ENCODE measurements around the gene FAM83G.
"Not testable (repeated sequence)": the region's sequence is repeated elsewhere in the genome, so short reads cannot be mapped to it uniquely, and the experiment has no call there.

The FAM83G gene

DNA sequence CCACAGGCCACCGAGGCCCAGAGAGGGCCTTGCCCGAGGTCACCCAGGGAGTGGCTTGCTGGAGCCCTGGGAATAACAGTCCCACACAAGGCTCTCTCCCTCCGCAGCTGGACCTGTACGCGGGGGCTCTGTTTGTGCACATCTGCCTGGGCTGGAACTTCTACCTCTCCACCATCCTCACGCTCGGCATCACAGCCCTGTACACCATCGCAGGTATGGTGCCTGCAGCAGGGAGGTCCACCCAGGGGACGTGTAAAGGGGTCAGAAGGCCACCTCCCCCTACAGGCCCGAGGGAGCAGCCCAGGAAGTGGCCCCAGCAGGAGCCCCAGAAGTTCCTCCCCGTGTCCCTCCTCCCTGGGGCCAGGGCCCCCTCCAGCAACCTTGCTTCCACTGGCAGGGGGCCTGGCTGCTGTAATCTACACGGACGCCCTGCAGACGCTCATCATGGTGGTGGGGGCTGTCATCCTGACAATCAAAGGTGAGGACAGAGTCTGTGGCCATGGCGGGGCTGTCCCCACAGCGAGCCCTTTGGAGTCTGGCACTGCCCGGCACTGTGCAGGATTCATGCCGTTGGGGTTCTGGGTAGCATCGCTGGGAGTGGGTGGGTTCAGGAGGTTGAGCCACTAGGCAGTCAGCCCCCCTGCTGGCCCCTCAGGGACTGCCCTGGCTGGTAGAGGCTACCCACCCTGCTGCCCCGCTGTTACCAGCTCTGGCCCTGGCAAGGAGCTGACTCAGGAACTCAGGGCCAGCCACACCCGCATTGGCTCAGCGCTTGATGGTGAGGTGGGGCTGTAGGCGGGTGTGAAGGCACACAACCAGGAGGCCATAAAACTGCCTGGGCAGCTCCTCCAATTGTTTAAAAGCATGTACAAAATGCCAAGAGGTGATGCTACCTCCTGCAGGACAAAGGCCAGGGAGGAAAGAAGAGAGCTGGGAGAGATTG lies 35.3 kb downstream of the FAM83G start:
- DNase-seq (ENCODE audit: low spot score) = peak; percentile 72

DNA sequence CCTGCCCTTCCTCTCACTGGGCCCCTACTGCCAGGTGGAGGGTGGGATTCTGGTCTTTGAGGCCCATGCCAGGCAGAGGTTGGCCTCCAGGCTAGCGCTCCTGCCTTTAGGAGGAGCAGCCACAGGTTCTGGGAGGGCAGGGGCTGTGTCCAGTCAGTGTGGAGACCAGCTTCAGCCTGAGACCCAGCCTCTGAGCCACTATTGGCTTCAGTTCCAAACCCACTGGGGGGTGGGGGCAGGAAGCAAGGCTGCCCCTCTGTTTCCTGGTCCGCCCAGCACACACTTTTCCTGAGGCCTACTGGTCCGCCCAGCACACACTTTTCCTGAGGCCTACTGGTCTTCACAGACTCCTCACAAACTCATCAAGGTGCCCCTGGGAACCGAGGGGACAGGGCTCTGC lies 36.2 kb downstream of the FAM83G start:
- no peak for DNase-seq (ENCODE audit: low spot score)

DNA sequence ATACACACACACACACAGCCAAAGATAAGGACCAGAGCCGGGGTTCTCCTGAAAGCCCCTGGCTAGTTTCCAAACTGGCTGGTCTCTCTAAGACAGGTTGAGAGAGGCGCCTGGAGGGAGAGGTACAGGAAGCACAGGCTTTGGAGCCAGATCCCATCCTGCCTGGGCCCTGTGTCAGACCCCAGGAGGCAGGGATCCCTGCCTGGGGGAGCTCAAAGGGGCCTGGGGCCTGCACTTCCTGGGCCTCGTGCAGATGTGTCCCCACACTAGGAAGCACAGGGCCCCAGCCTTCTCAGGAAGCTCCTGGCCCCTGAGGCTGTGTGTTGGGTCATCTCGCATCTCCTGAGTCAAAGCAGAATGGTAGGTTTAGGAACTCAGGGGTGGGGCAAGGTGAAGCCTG lies 36.6 kb downstream of the FAM83G start:
- DNase-seq (ENCODE audit: low spot score) = no peak

- DNase-seq (ENCODE audit: low spot score) = no peak
Observed at GRCh38 chr17:18966831-18967624, 37.5 kb downstream of the FAM83G start.

- DNase-seq (ENCODE audit: low spot score) = no peak
Observed at GRCh38 chr17:18965530-18966236, 38.9 kb downstream of the FAM83G start.

DNA sequence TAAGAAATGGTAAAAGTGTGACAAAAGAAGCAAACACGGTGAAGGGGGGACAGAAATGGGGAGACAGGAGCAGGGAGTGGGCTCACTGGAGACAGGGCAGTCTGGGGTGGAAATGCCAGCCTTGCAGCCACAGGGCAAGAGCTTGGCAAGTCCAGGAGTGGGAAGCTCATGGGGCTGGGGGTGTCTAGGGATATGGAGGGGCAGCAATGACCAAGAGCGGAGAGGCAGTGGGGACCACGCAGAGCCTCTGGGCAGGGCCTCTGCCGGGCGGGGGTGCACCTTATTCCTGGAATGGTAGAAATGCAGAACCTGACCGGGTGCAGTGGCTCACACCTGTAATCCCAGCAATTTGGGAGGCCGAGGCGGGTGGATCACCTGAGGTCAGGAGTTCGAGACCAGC lies 40.0 kb downstream of the FAM83G start:
- no peak for DNase-seq (ENCODE audit: low spot score)

GRCh38 chr17:18964018-18964351 lies 40.6 kb downstream of the FAM83G start:
- DNase-seq (ENCODE audit: low spot score) = no peak

DNA sequence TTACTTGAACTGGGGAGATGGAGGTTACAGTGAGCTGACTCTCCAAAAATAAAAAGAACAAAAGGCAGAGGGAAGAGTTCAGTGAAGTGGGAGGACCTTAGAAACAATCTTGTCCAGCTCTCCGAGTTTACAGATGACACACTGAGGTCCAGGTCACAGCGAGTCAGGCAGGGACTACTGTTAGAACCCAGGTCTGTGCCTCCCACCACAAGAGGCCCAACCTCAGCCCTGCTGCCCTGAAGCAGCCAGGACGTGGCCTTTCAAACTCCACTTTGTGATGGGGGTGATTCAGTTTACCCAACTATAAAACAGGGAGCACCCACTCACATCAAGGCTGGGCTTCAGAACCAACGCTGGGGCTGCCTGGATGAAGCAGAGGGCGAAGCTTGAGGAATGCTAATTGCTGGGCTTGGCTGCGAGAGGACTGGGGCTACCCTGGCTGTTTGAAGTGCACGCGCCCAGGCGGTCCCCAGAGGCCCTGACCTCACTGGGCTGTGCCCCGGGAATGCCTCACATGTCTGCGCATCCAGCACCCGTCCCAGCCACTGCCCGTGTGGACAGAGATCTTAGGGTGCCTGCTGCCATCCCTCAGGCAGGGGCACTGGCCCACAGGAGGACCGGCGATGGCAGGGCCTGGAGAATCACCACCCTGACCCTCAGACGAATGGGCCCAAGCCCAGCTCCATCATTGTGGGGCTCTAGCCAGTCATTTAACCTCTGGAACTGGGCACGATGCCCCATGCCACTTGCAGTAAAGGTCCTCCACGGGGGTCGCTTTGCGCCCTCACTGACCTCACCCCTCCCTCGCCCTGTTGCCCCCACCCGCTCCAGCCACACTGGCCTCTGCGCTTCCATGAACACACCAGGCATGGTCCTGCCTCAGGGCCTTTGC lies 41.2 kb downstream of the FAM83G start:
- DNase-seq (ENCODE audit: low spot score) = peak; percentile 28

DNA sequence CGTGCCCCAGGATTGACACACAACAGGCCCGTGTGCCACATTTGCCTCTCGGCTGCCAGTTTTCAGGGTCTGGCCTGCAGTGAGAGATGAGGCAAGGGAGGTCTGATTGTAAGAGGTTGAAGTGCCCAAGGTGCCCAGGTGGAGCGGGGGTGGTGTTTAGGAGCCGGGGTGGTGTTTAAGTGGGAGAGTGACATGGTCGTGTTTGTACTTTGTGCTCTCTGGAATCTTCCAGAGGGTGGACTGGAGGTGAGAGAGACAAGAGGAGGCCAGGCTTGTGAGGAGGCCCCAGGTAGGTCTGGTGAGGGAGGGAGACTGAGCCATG lies 42.1 kb downstream of the FAM83G start:
- DNase-seq (ENCODE audit: low spot score) = no peak

DNA sequence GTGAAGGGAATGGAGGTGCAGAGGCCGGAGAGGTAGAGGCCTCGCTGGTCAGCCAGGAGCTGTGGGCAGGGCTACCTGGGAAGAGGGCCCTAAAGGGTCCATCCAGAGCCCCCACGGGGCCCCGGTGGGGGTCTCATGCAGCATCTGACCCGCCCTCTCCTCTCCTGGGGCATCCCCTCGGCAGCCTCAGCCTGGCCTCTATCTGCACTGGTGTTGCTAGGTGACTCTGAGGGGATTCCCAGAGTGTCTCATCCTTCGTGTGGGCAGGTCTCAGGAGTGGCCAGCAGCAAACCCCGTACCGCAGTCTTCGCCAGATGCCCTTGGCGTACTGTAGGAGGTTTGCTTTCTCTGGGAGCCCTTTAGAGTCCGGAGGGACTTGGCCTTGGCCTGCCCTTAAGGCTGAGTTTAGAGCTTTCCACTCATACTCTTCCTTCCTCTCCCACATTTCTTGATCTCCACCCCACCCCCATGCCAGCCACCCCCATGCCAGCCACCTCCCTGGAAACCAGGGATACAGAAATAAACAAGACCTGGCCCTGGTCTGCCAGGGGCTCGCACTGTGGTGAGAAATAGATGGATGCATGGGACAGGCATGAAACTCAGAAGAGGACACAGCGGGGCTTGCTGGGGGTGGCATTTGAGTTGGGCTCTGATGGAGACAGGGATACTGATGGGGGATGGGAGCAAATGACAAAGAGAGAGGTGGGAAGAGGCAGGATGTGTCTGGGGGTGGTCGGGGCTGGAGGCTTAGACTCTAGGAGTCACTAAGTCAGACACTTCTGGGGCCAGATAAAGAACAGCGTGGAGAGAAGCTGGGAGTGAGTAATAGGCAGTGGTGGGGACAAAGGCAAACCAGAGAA lies 42.7 kb downstream of the FAM83G start:
- DNase-seq (ENCODE audit: low spot score) = no peak

DNA sequence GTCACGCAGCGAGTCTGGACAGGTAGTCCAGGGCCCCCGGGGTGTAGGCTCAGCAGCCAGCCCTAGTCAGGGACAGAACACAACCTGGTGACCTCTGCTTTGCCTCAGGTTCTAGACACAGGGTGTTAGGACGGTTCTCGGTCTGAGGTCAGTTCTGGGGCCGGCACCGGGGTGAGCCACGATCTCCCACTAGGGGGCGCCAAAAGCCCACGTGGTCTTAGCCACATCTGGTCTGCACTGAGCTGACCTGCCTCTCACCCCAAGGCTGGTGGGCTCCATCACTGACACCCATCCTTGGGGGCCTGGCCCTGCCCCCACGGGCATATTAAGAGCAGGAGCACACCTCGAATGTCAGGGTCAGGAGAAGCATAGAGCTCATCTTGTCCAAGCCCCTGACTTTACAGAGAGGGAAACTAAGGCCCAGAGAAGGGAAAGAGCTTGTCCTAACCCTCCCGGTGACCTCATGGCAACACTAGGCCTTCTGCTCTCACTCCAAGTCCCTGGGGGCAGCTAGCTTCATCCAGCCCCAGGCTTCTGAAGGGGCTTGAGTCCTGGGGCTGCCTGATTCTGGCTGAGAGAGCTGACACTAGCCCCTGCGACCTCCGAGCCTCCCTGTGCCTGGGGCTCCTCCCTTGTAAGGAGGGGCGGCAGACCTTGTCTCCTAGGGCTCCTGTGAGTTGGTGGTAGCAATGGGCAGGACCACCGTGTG lies 43.6 kb downstream of the FAM83G start:
- DNase-seq (ENCODE audit: low spot score) = peak; percentile 74

DNA sequence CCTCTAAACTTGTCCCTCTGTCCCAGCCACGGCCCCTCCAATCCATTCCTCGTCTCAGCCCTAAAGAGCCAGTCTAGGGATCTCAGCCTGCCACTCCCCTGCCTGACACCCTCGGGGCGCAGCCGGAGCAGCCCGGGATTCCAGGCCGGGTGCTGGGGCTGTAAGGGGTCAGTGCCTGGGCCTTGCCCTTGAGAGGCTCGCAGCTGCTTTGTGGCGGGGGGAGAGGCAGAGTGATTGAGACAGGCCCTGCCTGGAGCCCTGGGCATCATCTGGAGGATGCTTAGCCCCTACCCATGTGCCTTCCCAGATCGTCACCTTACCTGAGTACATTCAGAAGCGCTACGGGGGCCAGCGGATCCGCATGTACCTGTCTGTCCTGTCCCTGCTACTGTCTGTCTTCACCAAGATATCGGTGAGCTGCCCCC lies 44.3 kb downstream of the FAM83G start:
- no peak for DNase-seq (ENCODE audit: low spot score)

GRCh38 chr17:18959845-18960240 lies 44.7 kb downstream of the FAM83G start:
- no peak for DNase-seq (ENCODE audit: low spot score)

DNA sequence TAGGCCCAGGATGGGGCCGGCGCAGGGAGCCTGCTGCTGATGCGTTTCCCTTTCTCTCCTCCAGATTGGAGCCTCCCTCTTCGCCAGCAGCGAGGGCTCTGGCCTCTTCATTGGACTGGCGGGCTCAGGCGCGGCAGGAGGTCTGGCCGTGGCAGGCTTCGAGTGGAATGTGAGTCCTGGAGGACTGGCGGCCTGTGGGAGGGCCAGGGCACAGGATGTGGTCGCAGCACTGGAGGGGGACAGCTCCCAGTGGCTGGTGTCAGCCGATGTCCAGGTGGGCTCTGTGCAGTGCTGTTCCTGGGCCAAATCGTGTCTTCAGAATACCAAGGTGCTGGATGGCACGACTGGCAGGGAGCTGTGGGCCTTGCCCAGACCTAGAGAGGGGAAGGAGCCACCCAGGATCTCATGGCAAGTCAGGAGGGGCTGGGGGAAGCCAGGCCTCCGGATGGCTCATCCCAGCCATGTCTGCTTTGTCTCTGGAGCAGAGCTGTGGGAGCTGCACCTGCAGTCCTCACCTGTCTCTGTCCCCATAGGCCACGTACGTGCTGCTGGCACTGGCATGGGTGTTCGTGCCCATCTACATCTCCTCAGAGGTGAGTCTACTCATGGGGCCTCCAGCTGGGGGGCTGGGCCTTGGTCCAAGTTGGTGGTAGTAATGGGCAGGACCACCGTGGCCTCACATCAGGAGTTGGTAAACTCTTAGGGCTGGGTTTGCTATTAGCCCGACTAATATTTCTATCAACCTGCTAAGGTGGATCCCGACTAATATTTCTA lies 45.3 kb downstream of the FAM83G start:
- DNase-seq (ENCODE audit: low spot score) = no peak

DNA sequence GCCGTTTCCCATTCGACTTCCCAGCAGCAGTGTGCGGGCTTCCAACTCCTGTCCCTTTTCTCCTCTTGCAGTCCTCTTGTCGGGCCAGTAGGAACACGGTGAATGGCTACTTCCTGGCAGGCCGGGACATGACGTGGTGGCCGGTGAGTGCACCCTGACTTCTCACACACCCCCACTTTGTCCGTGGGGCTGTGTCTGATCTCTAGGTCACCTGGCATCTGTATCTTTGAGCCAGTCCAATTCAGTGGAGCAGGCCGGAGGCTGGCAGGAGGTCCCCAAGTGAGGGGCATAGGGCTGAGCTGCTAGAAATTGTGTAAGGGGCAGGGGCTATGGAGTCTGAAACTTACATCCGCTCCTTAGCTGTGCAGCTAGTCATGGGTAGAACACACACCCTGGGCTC lies 46.0 kb downstream of the FAM83G start:
- DNase-seq (ENCODE audit: low spot score) = no peak

DNA sequence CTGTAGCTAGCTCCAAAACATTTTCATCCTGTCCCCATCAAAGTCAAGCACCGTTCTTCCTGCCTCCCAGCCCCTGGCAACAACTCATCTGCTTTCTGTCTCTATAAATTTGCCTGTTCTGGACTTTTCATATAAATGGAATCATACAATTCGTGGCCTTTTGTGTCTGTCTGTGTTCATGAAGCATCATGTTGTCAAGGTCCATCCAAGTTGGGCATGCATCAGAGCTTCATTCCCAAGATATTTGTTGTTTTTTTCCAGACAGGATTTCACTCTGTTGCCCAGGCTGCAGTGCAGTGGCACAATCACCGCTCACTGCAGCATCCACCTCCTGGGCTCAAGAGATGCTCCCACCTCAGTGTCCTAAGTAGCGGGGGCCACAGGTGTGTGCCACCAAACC lies 46.7 kb downstream of the FAM83G start:
- no peak for DNase-seq (ENCODE audit: low spot score)

GRCh38 chr17:18956581-18956980 lies 48.0 kb downstream of the FAM83G start:
- no peak for DNase-seq (ENCODE audit: low spot score)

DNA sequence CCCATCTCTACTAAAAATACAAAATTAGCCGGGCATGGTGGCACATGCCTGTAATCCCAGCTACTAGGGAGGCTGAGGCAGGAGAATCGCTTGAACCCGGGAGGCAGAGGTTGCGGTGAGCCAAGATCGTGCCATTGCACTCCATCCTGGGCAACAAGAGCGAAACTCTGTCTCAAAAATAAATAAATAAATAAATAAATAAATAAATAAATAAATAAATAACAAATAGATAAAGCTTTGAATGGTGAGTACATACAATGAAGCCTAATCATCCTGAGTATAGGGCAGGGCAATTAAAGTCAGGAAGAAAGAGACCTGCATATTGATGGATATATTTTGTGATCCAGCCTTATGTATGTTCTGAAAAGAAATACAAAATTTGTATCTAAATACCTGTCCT lies 48.5 kb downstream of the FAM83G start:
- not testable (repeated sequence) for DNase-seq (ENCODE audit: low spot score)

DNA sequence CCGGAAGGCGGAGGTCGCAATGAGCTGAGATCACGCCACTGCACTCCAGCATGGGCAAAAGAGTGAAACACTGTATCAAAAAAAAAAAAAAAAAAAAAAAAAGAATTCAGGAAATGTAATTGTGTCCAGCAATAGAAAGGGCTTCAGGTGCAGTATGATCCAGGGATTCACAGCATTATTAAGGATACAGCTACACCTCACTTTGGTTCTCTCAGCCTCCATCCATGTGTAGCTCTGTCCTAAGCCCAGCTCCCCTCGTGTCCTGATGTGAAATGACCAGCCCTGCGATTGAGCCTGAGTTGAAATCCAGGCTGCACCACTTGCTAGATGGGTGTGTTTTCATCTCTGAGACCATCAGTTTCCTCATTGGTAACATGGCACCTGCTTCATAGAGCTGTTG lies 49.6 kb downstream of the FAM83G start:
- no peak for DNase-seq (ENCODE audit: low spot score)

All from LoVo (cell line).